ENCODE measurements around the gene RCSD1.

RCSD1 gene

DNA sequence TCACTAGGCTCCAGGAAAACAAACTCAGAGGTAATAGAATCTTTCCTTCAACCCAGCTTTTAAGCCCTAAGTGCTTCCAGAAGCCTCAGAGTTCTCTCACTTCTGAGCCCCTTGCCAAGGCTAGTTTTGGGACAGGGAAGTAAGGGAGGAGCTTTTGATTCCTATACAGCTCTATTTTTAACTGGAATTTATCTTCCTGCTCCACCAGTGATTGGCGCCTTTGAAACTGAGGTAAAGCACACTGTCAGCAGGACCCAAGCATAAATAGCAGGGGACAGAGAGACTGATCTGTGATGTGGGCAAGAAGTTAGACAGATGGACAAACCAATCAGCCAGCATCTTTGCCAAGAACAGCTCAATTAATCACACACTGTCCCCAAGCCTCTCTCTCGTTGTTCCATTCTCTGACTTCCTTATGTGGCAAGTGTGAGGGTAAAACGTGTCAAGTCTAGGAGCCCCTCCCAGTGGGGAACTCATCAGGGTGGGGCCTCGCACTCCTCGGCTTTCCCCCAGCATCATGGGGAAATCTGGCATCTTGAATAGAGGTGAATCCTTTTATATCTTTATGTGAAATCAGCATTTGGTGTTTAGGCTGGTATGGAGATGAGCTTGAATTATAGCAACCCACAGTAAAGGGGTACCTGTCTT lies 51.5 kb downstream of the RCSD1 start:
- ChIA-PET POLR2A (ENCODE audit: low non-redundant PET) (no interaction called here), CTCF (interaction anchor here (0.6 to 0.7 kb wide), 4 partner anchors 96 to 567 kb away, joined by 3 to 4 read pairs (median 3); no protein-coding TSS in a partner anchor)
- TF ChIP-seq, protein P1, sequence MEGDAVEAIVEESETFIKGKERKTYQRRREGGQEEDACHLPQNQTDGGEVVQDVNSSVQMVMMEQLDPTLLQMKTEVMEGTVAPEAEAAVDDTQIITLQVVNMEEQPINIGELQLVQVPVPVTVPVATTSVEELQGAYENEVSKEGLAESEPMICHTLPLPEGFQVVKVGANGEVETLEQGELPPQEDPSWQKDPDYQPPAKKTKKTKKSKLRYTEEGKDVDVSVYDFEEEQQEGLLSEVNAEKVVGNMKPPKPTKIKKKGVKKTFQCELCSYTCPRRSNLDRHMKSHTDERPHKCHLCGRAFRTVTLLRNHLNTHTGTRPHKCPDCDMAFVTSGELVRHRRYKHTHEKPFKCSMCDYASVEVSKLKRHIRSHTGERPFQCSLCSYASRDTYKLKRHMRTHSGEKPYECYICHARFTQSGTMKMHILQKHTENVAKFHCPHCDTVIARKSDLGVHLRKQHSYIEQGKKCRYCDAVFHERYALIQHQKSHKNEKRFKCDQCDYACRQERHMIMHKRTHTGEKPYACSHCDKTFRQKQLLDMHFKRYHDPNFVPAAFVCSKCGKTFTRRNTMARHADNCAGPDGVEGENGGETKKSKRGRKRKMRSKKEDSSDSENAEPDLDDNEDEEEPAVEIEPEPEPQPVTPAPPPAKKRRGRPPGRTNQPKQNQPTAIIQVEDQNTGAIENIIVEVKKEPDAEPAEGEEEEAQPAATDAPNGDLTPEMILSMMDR (conservative IDR thresholded peaks at IDR 0.05; ENCODE audit: low read depth), result no peak
- H3K27ac ChIP-seq, result no peak overlapping the region
- DNase-seq (ENCODE audit: low spot score), result no peak

DNA sequence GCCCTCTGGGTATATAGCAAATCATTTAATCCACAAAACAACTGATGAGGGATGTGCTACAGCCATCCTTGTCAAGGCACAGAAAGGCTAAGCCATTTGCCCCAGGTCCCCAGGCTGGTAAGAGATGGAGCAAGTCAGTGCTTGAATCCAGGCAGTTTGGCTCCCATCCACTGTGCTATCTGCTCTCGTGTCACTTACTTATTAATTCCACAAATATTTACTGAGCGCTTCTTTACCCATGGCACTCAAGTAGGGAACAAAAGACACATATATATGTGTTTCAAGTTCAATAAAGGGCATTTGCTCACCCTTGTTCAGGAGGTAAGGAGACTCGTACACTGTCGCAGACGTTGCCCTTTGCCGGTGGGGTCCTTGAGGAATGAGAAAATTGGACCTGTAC lies 53.2 kb downstream of the RCSD1 start:
- POLR2A ChIA-PET (ENCODE audit: low non-redundant PET), result no interaction called here
- 0 out of 2 replicates have a peak overlapping the region, but pooled peaks have one; percentile 14 for H3K27ac ChIP-seq
- CTCF ChIA-PET, result no interaction called here
- DNase-seq (ENCODE audit: low spot score), result no peak
- TF ChIP-seq, protein P1 (conservative IDR thresholded peaks at IDR 0.05; ENCODE audit: low read depth), result no peak

DNA sequence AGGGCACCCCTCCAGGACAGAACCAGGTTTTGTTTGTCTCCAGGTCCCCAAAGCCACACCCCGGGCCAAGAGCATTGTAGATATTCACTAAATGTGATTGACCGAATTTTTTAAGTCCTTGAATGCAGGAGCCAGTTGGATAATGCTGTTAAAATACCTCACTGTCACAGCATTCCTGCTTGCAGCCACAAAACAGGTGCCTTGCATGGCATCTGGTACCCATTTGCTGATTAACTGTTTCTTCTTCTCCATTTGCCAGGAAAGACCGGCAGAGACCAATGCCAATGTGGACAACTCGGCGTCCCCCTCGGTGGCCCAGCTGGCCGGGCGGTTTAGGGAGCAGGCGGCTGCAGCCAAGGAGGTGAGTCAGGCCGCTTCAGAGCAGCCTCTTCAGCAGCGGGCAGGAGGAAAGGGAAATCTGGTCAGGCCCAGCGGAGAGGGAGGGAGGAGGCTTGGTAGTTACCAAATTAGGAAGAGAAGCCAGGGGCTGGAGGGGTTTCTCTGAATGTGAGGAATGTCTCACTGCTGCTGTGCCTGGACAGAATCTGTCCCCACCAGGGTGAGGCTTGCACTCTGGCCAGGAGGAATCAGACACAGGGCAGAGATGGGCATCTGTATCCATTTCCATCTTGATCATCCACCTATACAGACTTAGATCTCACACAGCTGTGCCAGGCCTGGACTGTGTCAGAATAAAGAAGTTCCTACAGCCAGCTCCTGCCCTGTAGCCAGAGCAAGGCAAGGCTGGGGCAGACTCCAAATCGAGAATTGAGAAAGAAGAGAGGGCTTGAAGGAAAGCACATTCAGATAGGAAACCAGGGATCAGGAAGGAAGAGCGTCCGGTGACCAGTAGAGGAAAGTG lies 53.8 kb downstream of the RCSD1 start:
- POLR2A ChIA-PET (ENCODE audit: low non-redundant PET), result no interaction called here
- CTCF ChIA-PET, result interaction anchor here (1.2 kb wide), 1 partner anchor 83 kb away, joined by 3 read pairs; no protein-coding TSS in a partner anchor
- no peak for DNase-seq (ENCODE audit: low spot score)
- TF ChIP-seq, protein P1 (conservative IDR thresholded peaks at IDR 0.05; ENCODE audit: low read depth), result no peak
- H3K27ac ChIP-seq, result 0 out of 2 replicates have a peak overlapping the region, but pooled peaks have one; percentile 14

DNA sequence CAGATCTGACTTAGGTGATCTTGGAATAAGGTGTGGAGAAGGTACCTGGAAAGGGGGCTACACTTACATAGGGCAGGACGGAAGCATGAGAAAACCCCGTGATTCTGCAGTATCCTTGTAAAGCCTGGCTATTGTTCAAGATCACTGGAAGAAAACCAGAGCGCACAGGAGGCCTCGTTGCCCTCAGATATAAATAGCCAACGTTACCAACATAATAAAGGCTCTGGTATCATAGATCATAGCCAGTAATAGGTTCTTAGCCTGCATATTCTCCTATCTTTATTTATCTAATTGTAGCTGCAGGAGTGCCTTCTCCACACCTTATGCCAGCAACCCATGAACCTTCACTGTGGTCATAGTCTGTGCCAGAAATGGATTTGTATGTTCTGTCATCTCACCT lies 55.8 kb downstream of the RCSD1 start:
- POLR2A ChIA-PET (ENCODE audit: low non-redundant PET), result no interaction called here
- TF ChIP-seq, protein P1 (conservative IDR thresholded peaks at IDR 0.05; ENCODE audit: low read depth), result no peak
- CTCF ChIA-PET, result interaction anchor here (1.2 kb wide), 1 partner anchor 86 kb away, joined by 5 read pairs; no protein-coding TSS in a partner anchor
- H3K27ac ChIP-seq, result no peak overlapping the region
- no peak for DNase-seq (ENCODE audit: low spot score)

DNA sequence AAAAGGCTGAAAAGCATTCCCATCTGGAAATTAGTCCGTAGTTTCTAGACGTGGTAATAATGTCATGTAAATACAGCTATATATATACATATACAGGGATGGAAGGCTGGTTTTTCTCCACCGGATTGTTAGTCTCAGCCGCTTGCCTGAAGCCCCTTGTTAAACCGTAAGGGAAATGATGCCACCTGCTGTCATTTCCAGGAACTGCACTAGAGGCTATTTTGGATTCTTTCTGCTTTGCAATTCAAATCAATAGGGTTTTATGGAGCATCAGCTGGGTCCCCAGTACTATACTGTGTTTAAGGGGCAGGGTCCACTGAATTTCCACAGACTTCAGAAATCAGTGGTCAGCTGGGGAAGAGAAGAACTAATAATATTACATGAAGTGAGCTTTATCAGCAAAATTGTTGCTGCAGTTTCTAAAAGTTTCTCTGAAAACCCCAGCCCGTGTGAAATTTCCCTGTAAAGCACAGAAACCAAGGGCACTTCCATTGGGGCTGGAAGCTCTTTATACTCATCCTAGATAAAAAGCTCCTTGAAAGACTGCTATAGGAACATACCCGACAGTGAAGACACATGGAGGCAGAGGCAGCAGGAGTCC lies 58.0 kb downstream of the RCSD1 start:
- TF ChIP-seq, protein P1 (conservative IDR thresholded peaks at IDR 0.05; ENCODE audit: low read depth), result peak; percentile 92
- ChIA-PET CTCF (interaction anchor here (0.6 to 2.1 kb wide), 27 partner anchors 11 to 656 kb away, joined by 3 to 27 read pairs (median 4); no protein-coding TSS in a partner anchor), POLR2A (ENCODE audit: low non-redundant PET) (no interaction called here)
- H3K27ac ChIP-seq, result peak overlapping the region; percentile 27; the same call in 1 of the 2 replicates
- peak; percentile 66 for DNase-seq (ENCODE audit: low spot score)

DNA sequence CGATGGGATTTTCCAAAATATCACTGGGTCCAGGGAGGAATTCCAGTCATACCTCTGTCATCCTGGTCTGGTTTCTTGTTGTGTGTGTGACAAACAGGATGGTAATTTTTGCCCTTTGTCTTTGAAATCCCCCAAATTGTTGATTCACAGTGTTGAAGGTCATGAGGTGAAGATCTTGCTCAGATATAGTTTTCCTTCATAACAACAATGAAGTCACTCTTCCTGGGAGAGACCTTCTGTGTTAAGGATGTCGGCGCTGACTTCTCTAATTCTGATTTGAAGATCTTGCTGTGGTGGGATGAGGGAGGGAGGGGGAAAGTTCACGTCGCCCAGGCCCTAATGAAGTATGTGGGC lies 59.5 kb downstream of the RCSD1 start:
- POLR2A ChIA-PET (ENCODE audit: low non-redundant PET), result no interaction called here
- CTCF ChIA-PET, result interaction anchor here (1.0 kb wide), 1 partner anchor 89 kb away, joined by 3 read pairs; no protein-coding TSS in a partner anchor
- no peak for DNase-seq (ENCODE audit: low spot score)

More for the DNA sequence above, 59.5 kb downstream of the RCSD1 start:
- TF ChIP-seq, protein P1 (conservative IDR thresholded peaks at IDR 0.05; ENCODE audit: low read depth), result no peak
- H3K27ac ChIP-seq, result no peak overlapping the region
